Dendritic cell treated with granulocyte-macrophage colony-stimulating factor and Interleukin-4, amounts not matched to agents 40 ng/mL and 50 ng/mL, for 4 days (primary cell): ENCODE data around the gene SEC24B.
A peak's percentile ranks its signal among the peaks of the same experiment; 100 is the strongest.

ENCODE experiments used
- H3K27ac Mint-ChIP-seq: one replicate; pipeline ENCODE4 v1.8.0; 2022; ENCODE audit warnings: mild to moderate bottlenecking, mixed read lengths
- H3K27me3 Mint-ChIP-seq: one replicate; pipeline ENCODE4 v1.8.0; 2022; ENCODE audit warnings: mild to moderate bottlenecking, mixed read lengths
- H3K36me3 Mint-ChIP-seq: one replicate; pipeline ENCODE4 v1.8.0; 2022; ENCODE audit warnings: low read depth, mixed read lengths
- H3K4me1 Mint-ChIP-seq: one replicate; pipeline ENCODE4 v1.8.0; 2022; ENCODE audit warnings: low read depth, mixed read lengths
- H3K4me3 Mint-ChIP-seq: one replicate; pipeline ENCODE4 v1.8.0; 2022; ENCODE audit warnings: mild to moderate bottlenecking, moderate library complexity, mixed read lengths
- H3K9me3 Mint-ChIP-seq: one replicate; pipeline ENCODE4 v1.8.0; 2022; ENCODE audit warnings: mixed read lengths
- intact Hi-C: fragments of 100-400 bp; cut with micrococcal nuclease; formaldehyde crosslinking; loops from one replicate; pipeline ENCODE4 v1.15.0; 2022

SEC24B gene

DNA sequence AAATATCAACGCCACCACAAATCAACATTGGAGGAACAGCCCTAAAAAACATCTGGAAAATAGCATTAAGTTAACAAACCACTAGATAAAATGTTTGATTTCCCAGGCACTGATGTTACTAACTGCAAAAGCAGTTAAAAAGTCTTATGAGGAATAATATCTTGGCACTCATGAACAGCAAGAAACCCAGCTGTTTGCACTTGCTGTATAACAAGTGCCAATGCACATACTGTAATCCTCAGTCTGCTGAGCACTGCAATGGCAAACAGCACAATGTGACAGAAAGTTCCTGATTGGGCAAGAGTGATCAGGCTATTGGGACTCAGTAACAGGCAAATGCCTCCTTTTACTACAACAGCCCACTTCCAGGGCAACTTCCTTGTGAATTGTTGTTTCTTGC, 20.8 kb upstream of the SEC24B start:
- no peaks in the 10 kb centered on the region for H3K27me3 Mint-ChIP-seq

DNA sequence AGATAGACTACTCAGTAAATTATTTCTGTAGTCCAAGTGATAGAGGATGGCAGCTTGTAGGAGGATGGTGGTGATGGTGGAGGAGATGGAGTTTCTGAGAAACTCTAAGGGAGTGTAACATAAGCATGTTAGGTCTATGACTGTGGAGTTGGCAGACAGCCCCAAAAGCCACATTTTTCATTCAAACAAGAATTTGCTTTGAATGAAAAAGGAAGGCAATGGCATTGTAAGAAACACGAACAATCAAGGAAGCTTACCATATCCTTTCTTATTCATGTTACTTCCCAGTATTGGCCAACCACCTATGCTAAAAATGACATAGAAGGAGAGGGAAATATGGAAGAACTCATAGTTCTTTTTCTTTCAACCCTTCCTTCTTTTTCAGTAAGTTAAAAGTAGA, 18.7 kb upstream of the SEC24B start:
- H3K27me3 Mint-ChIP-seq = no peaks in the 10 kb centered on the region
- H3K27ac Mint-ChIP-seq = no peak overlapping the region
- no peak overlapping the region for H3K4me3 Mint-ChIP-seq
- no peaks in the 10 kb centered on the region for H3K36me3 Mint-ChIP-seq
- H3K4me1 Mint-ChIP-seq = no peaks in the 10 kb centered on the region
- intact Hi-C loops = no loop called here
- no peaks in the 10 kb centered on the region for H3K9me3 Mint-ChIP-seq

More for the DNA sequence above, 20.8 kb upstream of the SEC24B start:
- Mint-ChIP-seq H3K27ac (no peak overlapping the region), H3K4me3 (no peak overlapping the region), H3K4me1 (no peaks in the 10 kb centered on the region), H3K9me3 (no peaks in the 10 kb centered on the region), H3K36me3 (no peaks in the 10 kb centered on the region)
- intact Hi-C loops = no loop called here

DNA sequence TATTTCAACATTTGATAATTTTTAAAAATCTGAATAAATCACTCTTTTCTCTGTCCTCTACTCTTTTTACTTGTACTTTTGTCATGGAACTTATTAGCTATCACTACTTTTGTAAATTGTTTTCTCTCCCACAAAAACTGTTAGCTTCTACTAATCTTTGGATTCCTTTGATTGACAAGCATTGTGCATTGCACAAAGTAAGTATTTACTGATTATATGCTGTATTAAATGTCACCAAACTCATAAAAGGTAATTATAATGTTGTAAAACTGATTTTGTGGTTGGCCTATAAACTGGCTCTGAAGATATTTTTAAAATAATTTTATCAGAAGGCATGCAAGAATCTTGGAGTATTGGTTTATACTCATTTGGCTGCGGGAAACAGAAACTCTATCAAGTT, 15.0 kb upstream of the SEC24B start:
- Mint-ChIP-seq H3K9me3 (no peaks in the 10 kb centered on the region), H3K4me1 (peaks cover 6% of the 10 kb centered on the region), H3K27ac (no peak overlapping the region), H3K4me3 (no peak overlapping the region), H3K36me3 (no peaks in the 10 kb centered on the region), H3K27me3 (no peaks in the 10 kb centered on the region)
- intact Hi-C loops = no loop called here

DNA sequence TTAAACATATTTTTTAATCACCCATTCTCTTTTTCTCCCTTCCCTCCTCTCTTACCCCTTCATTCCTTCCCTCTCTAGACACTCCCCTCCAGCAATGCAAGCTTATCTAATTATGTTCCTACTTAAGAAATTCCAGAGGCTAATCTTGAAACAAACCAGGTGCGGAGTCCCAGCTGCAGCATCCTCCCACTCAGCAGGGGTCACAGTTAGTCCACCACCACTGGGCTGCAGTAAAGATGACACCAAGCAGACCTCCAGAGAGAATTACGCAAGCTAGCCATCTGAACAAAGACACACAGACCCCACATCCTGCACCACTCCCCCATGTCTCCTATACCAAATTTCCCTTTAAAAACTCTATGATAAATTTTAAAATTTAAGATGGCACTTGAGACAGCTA, 13.9 kb upstream of the SEC24B start:
- H3K4me1 Mint-ChIP-seq = peaks cover 6% of the 10 kb centered on the region
- no peaks in the 10 kb centered on the region for H3K27me3 Mint-ChIP-seq
- H3K9me3 Mint-ChIP-seq = no peaks in the 10 kb centered on the region
- no peaks in the 10 kb centered on the region for H3K36me3 Mint-ChIP-seq
- H3K4me3 Mint-ChIP-seq = no peak overlapping the region
- H3K27ac Mint-ChIP-seq = no peak overlapping the region
- intact Hi-C loops = loop anchor here (5.0 kb wide), 2 partner anchors 383 to 558 kb away; partner anchors contain the start of gene CFI

DNA sequence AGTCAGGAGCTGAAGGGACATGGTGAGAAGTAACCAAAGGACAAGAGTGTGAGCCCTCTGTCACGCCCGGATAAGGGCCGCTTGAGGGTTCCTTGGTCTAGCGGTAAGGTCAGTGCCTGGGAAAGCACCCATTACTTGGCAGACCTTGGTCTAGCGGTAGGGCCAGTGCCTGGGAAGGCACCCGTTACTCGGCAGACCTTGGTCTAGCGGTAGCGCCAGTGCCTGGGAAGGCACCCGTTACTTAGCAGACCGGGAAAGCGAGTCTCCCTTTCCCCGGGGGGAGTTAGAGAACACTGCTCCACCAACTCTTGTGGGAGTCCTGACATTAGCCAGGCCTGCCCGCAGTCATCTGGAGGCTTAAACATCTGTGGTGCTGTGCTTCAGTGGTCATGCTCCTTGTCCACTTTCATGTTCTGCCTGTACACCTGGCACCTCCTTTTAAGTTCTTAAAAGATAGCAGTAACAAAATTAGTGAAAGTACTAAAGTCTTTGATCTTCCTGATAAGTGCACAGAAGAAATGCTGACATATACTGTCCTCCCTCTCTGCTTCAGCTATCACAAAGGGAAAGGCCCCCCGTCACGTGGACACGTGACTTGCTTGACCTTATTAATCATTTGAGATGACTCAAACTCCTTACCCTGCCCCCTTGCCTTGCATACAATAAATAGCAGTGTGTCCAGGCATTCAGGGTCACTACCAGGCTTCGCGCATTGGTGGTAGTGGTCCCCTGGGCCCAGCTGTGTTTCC, 9.3 kb upstream of the SEC24B start:
- no peak overlapping the region for H3K4me3 Mint-ChIP-seq
- H3K36me3 Mint-ChIP-seq = no peaks in the 10 kb centered on the region
- no peaks in the 10 kb centered on the region for H3K27me3 Mint-ChIP-seq
- H3K9me3 Mint-ChIP-seq = no peaks in the 10 kb centered on the region
- no peak overlapping the region for H3K27ac Mint-ChIP-seq
- intact Hi-C loops = loop anchor here (5.0 kb wide), 2 partner anchors 378 to 553 kb away; partner anchors contain the start of gene CFI
- H3K4me1 Mint-ChIP-seq = peaks cover 6% of the 10 kb centered on the region

DNA sequence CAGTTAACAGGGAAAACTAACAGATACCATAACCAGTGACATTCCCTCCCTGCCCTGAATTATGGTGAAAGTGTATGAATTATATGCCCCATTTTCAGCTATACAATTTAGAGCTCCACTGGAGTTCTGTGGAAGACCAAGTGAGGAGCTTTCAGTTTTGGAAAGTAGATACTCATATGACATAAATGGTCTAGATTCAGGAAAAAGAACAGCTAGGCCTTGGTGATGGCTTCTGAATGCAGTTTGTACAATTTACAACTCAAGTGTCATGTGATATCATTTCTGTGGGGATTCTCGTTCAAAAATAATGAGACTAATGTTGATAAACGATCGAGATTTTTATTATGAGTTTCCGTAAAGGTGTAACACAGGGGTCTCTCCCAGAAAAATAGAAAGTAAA, 8.2 kb upstream of the SEC24B start:
- Mint-ChIP-seq H3K36me3 (peaks cover 9% of the 10 kb centered on the region), H3K4me1 (peaks cover 6% of the 10 kb centered on the region), H3K9me3 (no peaks in the 10 kb centered on the region), H3K27ac (no peak overlapping the region), H3K27me3 (no peaks in the 10 kb centered on the region), H3K4me3 (no peak overlapping the region)
- intact Hi-C loops = no loop called here

DNA sequence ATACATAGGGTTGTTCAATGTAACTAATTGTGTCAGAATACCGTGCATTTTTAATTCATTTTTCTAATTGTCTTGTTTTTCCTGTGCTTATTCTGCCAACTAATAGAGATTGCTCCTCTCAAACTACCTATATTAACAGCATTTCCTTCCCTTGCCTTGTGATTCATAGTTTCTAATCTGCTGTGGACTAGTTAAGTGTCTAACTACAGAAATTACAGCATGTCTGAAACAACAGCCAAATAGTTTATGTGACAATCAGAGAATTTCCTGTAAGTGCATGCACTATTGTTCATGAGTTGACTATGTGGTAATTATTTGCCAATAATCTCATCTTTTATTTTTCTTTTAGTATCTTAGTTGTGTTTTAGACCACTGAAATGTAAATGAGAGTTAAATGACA, 4.1 kb upstream of the SEC24B start:
- Mint-ChIP-seq H3K27me3 (no peaks in the 10 kb centered on the region), H3K27ac (no peak overlapping the region), H3K4me3 (no peak overlapping the region), H3K4me1 (no peaks in the 10 kb centered on the region), H3K9me3 (no peaks in the 10 kb centered on the region), H3K36me3 (peaks cover 15% of the 10 kb centered on the region)
- intact Hi-C loops = no loop called here

DNA sequence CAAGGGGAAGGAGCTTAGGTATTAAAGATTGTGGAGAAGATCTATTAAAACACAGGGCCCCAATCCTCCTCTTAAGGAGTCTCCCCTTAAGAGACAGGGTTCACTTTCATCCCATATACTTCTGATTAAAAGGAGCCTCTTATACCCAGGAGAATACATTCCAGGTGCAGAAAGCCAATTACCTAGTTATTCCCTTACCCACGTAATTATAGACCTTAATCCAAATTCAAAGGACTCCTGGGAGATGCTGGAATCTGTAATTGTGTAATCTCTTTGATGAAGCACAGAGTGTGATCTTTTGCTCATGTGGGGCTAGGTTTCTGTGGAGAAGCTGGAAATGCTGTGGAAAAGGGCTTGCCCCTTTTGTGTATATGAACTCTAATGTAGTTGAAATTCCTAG, 1.4 kb upstream of the SEC24B start:
- H3K4me1 Mint-ChIP-seq = peaks cover 17% of the 10 kb centered on the region
- peaks cover 15% of the 10 kb centered on the region for H3K36me3 Mint-ChIP-seq
- intact Hi-C loops = loop anchor here (5.0 to 10.0 kb wide), 4 partner anchors 130 to 777 kb away; partner anchors contain the start of genes CASP6, GAR1, MCUB and OSTC
- no peaks in the 10 kb centered on the region for H3K27me3 Mint-ChIP-seq
- no peak overlapping the region for H3K4me3 Mint-ChIP-seq
- H3K9me3 Mint-ChIP-seq = no peaks in the 10 kb centered on the region
- no peak overlapping the region for H3K27ac Mint-ChIP-seq

DNA sequence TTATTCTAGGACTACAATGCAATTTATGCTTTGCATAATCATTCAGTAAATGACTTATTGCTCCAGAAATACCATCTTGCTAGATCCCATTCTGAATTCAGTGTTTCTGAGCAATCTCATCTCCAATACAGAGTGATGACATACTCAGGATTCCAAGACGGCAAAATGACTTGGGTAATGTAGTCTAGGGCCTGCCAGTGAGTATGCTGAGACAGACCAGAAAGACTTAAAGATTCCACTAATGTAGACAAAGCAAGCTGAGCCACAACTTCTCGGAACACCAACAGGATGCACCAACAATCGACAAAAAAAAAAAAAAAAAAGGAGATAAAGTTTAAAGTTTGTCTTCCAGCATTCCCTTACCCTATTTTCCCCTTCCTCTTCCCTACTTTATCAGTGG, 919 bp upstream of the SEC24B start:
- Mint-ChIP-seq H3K4me1 (peaks cover 21% of the 10 kb centered on the region), H3K27me3 (no peaks in the 10 kb centered on the region), H3K4me3 (peak overlapping the region; percentile 79), H3K27ac (peak overlapping the region; percentile 86), H3K9me3 (no peaks in the 10 kb centered on the region), H3K36me3 (peaks cover 15% of the 10 kb centered on the region)
- intact Hi-C loops = loop anchor here (5.0 to 10.0 kb wide), 4 partner anchors 130 to 778 kb away; partner anchors contain the start of genes CASP6, GAR1, MCUB and OSTC

DNA sequence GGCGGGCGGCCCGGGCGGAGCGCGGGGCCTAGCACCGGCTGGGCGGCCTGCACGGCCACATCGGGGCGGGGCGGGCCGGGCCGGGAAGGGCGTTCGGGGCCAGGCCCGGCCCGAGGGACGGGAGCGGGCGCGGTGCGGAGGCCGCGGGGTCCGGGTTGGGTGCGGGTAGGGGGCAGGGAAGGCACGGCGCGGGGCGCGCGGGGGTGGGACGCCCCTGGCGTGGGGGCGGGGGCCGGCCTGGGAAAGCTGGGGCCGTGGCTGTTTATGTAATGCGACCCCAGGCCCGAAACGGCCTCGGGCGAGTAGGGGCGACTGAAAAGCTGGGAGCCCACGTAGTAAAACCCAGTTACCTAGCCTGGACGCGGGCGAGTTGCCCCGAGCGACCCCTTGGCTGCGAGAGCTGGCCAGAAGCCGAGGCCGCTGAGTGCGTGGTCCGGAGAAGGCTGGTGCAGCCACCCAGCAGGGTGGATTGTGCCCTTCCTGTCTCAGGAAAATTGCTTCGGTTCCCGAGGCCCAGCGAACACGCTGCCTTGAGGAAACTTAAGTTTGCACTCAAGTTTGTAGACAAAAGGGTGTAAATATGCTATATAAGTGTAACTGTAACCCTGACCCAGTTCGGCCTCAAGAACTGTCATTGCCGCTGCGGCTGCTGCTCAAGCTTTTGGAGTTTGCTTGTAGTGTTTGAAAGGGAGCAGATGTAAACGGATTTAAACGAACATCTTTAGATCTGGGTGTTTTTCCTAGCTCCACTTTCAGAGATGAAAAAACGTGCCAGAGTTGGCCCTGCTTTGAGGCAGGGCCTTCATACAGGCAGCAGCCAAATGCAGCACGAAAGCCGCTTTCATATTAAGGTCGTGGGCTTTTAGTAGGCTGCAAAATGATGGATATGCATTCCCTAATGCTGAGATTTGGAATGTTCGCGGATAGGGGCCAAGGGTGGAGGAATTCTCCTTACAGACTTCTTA, 674 bp downstream of the SEC24B start:
- H3K9me3 Mint-ChIP-seq = no peaks in the 10 kb centered on the region
- peak overlapping the region; percentile 79 for H3K4me3 Mint-ChIP-seq
- H3K27ac Mint-ChIP-seq = peak overlapping the region; percentile 86
- intact Hi-C loops = loop anchor here (2.0 to 10.0 kb wide), 5 partner anchors 128 to 779 kb away; partner anchors contain the start of genes CASP6, GAR1, MCUB and OSTC
- no peaks in the 10 kb centered on the region for H3K27me3 Mint-ChIP-seq
- H3K36me3 Mint-ChIP-seq = peaks cover 15% of the 10 kb centered on the region
- peaks cover 23% of the 10 kb centered on the region for H3K4me1 Mint-ChIP-seq

DNA sequence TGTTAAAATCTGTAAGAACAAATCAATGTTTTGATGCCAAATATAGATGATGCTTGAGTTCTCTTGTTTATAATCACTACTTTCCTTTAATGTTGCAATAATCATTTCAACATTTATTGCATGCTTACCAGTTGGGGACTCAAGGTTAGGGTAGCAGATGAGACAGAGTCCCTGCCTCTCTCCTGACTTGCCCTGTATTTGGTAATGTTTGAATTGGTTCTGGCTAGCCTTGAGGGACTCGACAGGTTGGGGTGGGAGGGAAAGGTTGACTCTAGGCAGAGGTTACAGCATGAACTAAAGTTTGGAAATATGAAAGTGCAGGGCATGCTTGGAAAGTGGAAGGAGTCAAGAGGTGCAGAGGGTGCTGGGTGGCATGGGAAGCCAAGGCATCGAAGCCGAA, 2.0 kb downstream of the SEC24B start:
- H3K4me3 Mint-ChIP-seq = no peak overlapping the region
- H3K27ac Mint-ChIP-seq = no peak overlapping the region
- no peaks in the 10 kb centered on the region for H3K9me3 Mint-ChIP-seq
- intact Hi-C loops = loop anchor here (2.0 to 10.0 kb wide), 2 partner anchors 295 to 781 kb away; partner anchors contain the start of genes OSTC and PLA2G12A
- H3K36me3 Mint-ChIP-seq = peaks cover 4% of the 10 kb centered on the region
- peaks cover 25% of the 10 kb centered on the region for H3K4me1 Mint-ChIP-seq
- no peaks in the 10 kb centered on the region for H3K27me3 Mint-ChIP-seq

DNA sequence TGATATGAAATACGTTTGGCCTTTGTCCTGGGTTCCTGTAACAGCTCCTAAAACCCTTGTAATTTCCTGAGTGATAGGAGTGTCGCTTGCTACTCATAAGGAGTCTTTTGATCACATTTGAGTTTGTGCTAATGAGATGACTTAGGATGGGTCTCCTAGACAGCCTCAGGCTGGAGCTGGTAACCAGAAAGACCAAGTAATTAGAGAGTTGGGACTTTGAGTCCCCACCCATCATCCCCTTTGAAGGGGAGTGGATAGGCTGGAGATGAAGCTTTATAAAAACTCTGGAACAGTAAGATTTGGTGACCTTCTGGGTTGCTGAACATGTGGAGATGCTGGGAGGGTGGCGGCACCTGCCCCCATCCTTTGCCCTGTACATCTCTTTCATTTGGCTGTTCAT, 2.9 kb downstream of the SEC24B start:
- Mint-ChIP-seq H3K27ac (no peak overlapping the region), H3K36me3 (no peaks in the 10 kb centered on the region), H3K4me1 (peaks cover 30% of the 10 kb centered on the region), H3K27me3 (no peaks in the 10 kb centered on the region), H3K9me3 (no peaks in the 10 kb centered on the region), H3K4me3 (no peak overlapping the region)
- intact Hi-C loops = loop anchor here (10.0 kb wide), 1 partner anchor 782 kb away; the partner anchor contains the start of gene OSTC

DNA sequence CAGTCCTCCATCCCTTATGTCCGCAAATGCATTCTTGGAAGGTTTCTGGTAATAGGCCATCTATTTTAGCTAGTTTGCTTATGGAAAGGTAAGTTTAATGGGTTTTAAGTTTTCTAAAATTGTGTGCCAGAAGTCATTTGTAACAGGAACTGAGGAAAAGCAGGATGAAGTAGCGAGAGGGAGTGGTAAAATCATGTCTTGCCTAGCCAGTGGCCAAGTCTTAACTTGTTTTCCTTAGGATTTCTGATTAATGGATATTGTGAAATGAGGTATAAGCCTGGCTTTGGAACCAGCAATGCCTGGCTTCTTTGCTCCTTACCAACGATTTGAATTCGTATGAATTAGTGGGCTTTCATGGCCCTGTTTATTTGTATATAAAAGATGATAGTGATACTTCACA, 7.3 kb downstream of the SEC24B start:
- H3K27me3 Mint-ChIP-seq = no peaks in the 10 kb centered on the region
- H3K4me1 Mint-ChIP-seq = peaks cover 43% of the 10 kb centered on the region
- no peak overlapping the region for H3K27ac Mint-ChIP-seq
- H3K9me3 Mint-ChIP-seq = peaks cover 3% of the 10 kb centered on the region
- intact Hi-C loops = no loop called here
- H3K4me3 Mint-ChIP-seq = no peak overlapping the region
- peaks cover 4% of the 10 kb centered on the region for H3K36me3 Mint-ChIP-seq
